ENCODE data around the gene SULF2. TPM values are rescaled to one million over a fixed set of nuclear protein-coding genes. Genes with fewer than 3 reads are reported as not detected.

Gene SULF2
- total RNA-seq, 1 donor from 2014 or later = 18.8 TPM

- DNase-seq (ENCODE audit: low spot score in 2 of 2) (no peak), FAIRE-seq (no peak)
Observed at GRCh38 chr20:47623206-47623605, 162.1 kb downstream of the SULF2 start.

- FAIRE-seq = no peak
- DNase-seq (ENCODE audit: low spot score in 2 of 2) = no peak
Observed at GRCh38 chr20:47622118-47622665, 163.1 kb downstream of the SULF2 start.

- FAIRE-seq = peak; percentile 98
- peak in 1 of 2 donors; percentile 25 for DNase-seq (ENCODE audit: low spot score in 2 of 2)
Observed at GRCh38 chr20:47620808-47621805, 164.2 kb downstream of the SULF2 start.

GRCh38 chr20:47618479-47618878, 166.8 kb downstream of the SULF2 start:
- no peak for FAIRE-seq
- DNase-seq (ENCODE audit: low spot score in 2 of 2) = no peak

- no peak for FAIRE-seq
- no peak for DNase-seq (ENCODE audit: low spot score in 2 of 2)
Observed at GRCh38 chr20:47614703-47615309, 170.5 kb downstream of the SULF2 start.

- FAIRE-seq = no peak
- DNase-seq (ENCODE audit: low spot score in 2 of 2) = no peak
Observed at GRCh38 chr20:47612670-47613069, 172.6 kb downstream of the SULF2 start.

GRCh38 chr20:47611785-47612184, 173.5 kb downstream of the SULF2 start:
- FAIRE-seq = no peak
- DNase-seq (ENCODE audit: low spot score in 2 of 2) = no peak

GRCh38 chr20:47610945-47611250, 174.4 kb downstream of the SULF2 start:
- no peak for DNase-seq (ENCODE audit: low spot score in 2 of 2)
- no peak for FAIRE-seq

- FAIRE-seq = no peak
- DNase-seq (ENCODE audit: low spot score in 2 of 2) = peak in 1 of 2 donors; percentile 16
Observed at GRCh38 chr20:47610247-47610944, 174.9 kb downstream of the SULF2 start.

GRCh38 chr20:47609001-47609400, 176.3 kb downstream of the SULF2 start:
- FAIRE-seq (no peak), DNase-seq (ENCODE audit: low spot score in 2 of 2) (no peak)

Small RNA genes lying within 50 kb of the gene (small RNA-seq; reads per million reads assigned to genes)
- gene RNU7-173P = not detected
